Stimulated activated CD8-positive, alpha-beta memory T cell treated with anti-CD3 and anti-CD28 coated beads, Interleukin-15, amount 100 ng/mL, for 24 hours (primary cell): ENCODE results near the gene NADK.
"Not testable (repeated sequence)": the region's sequence is repeated elsewhere in the genome, so short reads cannot be mapped to it uniquely, and the experiment has no call there.

Experiments used
- DNase-seq: peaks from one replicate; pipeline ENCODE4 v3.0.0-alpha.2; 2020; ENCODE audit warnings: low read depth

Gene NADK

GRCh38 chr1:1704284-1704957 lies 73.8 kb downstream of the NADK start:
- not testable (repeated sequence) for DNase-seq

GRCh38 chr1:1703796-1704195 lies 74.5 kb downstream of the NADK start:
- DNase-seq: no peak

DNA sequence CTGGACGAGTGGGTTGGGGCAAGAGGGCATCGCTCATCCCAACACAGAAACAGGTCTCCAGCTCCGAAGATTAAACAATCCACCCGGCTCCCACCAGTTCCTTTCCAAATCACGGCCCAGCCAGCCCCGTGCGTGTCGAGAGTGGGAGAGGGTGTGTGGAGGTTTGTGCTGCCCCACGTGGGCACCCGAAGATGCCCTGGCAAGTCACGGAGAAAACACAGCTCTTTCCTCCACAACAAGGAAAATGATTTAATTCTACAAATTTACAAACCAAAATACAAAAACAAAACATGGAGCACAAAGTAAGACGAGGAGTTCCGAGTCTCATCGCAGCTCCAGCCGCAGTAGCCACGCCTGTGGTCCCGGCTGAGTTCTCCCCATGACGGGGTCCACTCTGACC lies 75.8 kb downstream of the NADK start:
- DNase-seq: not testable (repeated sequence)
